Measurements from ENCODE around the gene CENPE.

- TF ChIP-seq, protein P1, sequence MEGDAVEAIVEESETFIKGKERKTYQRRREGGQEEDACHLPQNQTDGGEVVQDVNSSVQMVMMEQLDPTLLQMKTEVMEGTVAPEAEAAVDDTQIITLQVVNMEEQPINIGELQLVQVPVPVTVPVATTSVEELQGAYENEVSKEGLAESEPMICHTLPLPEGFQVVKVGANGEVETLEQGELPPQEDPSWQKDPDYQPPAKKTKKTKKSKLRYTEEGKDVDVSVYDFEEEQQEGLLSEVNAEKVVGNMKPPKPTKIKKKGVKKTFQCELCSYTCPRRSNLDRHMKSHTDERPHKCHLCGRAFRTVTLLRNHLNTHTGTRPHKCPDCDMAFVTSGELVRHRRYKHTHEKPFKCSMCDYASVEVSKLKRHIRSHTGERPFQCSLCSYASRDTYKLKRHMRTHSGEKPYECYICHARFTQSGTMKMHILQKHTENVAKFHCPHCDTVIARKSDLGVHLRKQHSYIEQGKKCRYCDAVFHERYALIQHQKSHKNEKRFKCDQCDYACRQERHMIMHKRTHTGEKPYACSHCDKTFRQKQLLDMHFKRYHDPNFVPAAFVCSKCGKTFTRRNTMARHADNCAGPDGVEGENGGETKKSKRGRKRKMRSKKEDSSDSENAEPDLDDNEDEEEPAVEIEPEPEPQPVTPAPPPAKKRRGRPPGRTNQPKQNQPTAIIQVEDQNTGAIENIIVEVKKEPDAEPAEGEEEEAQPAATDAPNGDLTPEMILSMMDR (IDR thresholded peaks at IDR 0.05), result no peak
- no peak for TF ChIP-seq POLR2A (IDR thresholded peaks at IDR 0.05)
- no peak for TF ChIP-seq EP300 (IDR thresholded peaks at IDR 0.05)
These were observed 105.9 kb downstream of the CENPE start for GRCh38 chr4:103092245-103092644.

Measured in tibial nerve (tissue), 4 donors.